ENCODE results near the gene RBBP9. TPM values are rescaled to one million over a fixed set of nuclear protein-coding genes. Genes with fewer than 3 reads are reported as not detected.
"Not testable (repeated sequence)": the region's sequence is repeated elsewhere in the genome, so short reads cannot be mapped to it uniquely, and the experiment has no call there.

The RBBP9 gene
- total and polyA plus RNA-seq, 2 experiments from 2014 or later, result 8.0 to 22.5 TPM

- 100% methylated on average over 1 of the region's 1 CpG for WGBS (ENCODE audit: low lambda C conversion rate, missing lambda C conversion rate)
- Histone ChIP-seq H4K20me1 (ENCODE audit: insufficient read depth, poor library complexity, severe bottlenecking) (no peaks in the 10 kb centered on the region), H3K36me3 (replicated peaks; ENCODE audit: insufficient read depth, low read depth) (no peaks in the 10 kb centered on the region), H2AFZ (no peak overlapping the region), H3K4me3 (no peak overlapping the region), H3K27ac (no peak overlapping the region), H3K9me3 (ENCODE audit: low read depth) (no peaks in the 10 kb centered on the region), H3K27me3 (no peaks in the 10 kb centered on the region), H3K4me1 (ENCODE audit: insufficient read depth) (no peaks in the 10 kb centered on the region), H3K9me2 (replicated peaks; ENCODE audit: insufficient read depth) (no peaks in the 10 kb centered on the region), H3K79me2 (no peaks in the 10 kb centered on the region), H3K4me2 (no peak overlapping the region)
- no peak for TF ChIP-seq EZH2phosphoT487 (IDR thresholded peaks at IDR 0.05; ENCODE audit: low read depth, severe bottlenecking, unreplicated experiment)
- no peak for TF ChIP-seq EZH2 (IDR thresholded peaks at IDR 0.05; ENCODE audit: borderline replicate concordance)
- TF ChIP-seq CTCF (IDR thresholded peaks at IDR 0.05; ENCODE audit: poor library complexity), result no peak
- DNase-seq (ENCODE audit: low spot score), result no peak
Observed at GRCh38 chr20:18524646-18525045, 27.6 kb upstream of the RBBP9 start.

- Histone ChIP-seq H3K79me2 (no peaks in the 10 kb centered on the region), H3K4me1 (ENCODE audit: insufficient read depth) (no peaks in the 10 kb centered on the region), H4K20me1 (ENCODE audit: insufficient read depth, poor library complexity, severe bottlenecking) (no peaks in the 10 kb centered on the region), H3K27ac (no peak overlapping the region), H3K27me3 (no peaks in the 10 kb centered on the region), H3K4me3 (no peak overlapping the region), H3K36me3 (replicated peaks; ENCODE audit: insufficient read depth, low read depth) (no peaks in the 10 kb centered on the region), H3K9me3 (ENCODE audit: low read depth) (no peaks in the 10 kb centered on the region), H3K4me2 (no peak overlapping the region), H2AFZ (no peak overlapping the region), H3K9me2 (replicated peaks; ENCODE audit: insufficient read depth) (no peaks in the 10 kb centered on the region)
- no peak for TF ChIP-seq EZH2phosphoT487 (IDR thresholded peaks at IDR 0.05; ENCODE audit: low read depth, severe bottlenecking, unreplicated experiment)
- no peak for TF ChIP-seq EZH2 (IDR thresholded peaks at IDR 0.05; ENCODE audit: borderline replicate concordance)
- no peak for TF ChIP-seq CTCF (IDR thresholded peaks at IDR 0.05; ENCODE audit: poor library complexity)
- WGBS (ENCODE audit: low lambda C conversion rate, missing lambda C conversion rate), result 92% methylated on average over 2 of the region's 2 CpGs
- DNase-seq (ENCODE audit: low spot score), result no peak
Observed at GRCh38 chr20:18523066-18523465, 26.0 kb upstream of the RBBP9 start.

GRCh38 chr20:18522066-18522465, 25.0 kb upstream of the RBBP9 start:
- not testable (repeated sequence) for H3K27me3 ChIP-seq; H3K9me3 ChIP-seq (ENCODE audit: low read depth); H3K4me2 ChIP-seq; H2AFZ ChIP-seq; H3K4me3 ChIP-seq; H3K27ac ChIP-seq; DNase-seq (ENCODE audit: low spot score); H4K20me1 ChIP-seq (ENCODE audit: insufficient read depth, poor library complexity, severe bottlenecking); H3K9me2 ChIP-seq (replicated peaks; ENCODE audit: insufficient read depth); H3K79me2 ChIP-seq; H3K4me1 ChIP-seq (ENCODE audit: insufficient read depth); H3K36me3 ChIP-seq (replicated peaks; ENCODE audit: insufficient read depth, low read depth)
- WGBS (ENCODE audit: low lambda C conversion rate, missing lambda C conversion rate), result 96% methylated on average over 9 of the region's 9 CpGs

- no peaks in the 10 kb centered on the region for H3K36me3 ChIP-seq (replicated peaks; ENCODE audit: insufficient read depth, low read depth)
- peaks cover 23% of the 10 kb centered on the region for H3K79me2 ChIP-seq
- H3K9me3 ChIP-seq (ENCODE audit: low read depth), result no peaks in the 10 kb centered on the region
- no peaks in the 10 kb centered on the region for H3K9me2 ChIP-seq (replicated peaks; ENCODE audit: insufficient read depth)
- H3K4me3 ChIP-seq, result no peak overlapping the region
- no peak for DNase-seq (ENCODE audit: low spot score)
- no peak overlapping the region for H2AFZ ChIP-seq
- no peaks in the 10 kb centered on the region for H3K27me3 ChIP-seq
- no peak overlapping the region for H3K4me2 ChIP-seq
- H3K4me1 ChIP-seq (ENCODE audit: insufficient read depth), result no peaks in the 10 kb centered on the region
- H4K20me1 ChIP-seq (ENCODE audit: insufficient read depth, poor library complexity, severe bottlenecking), result no peaks in the 10 kb centered on the region
- no peak overlapping the region for H3K27ac ChIP-seq
- TF ChIP-seq EZH2phosphoT487 (IDR thresholded peaks at IDR 0.05; ENCODE audit: low read depth, severe bottlenecking, unreplicated experiment) (no peak), CTCF (IDR thresholded peaks at IDR 0.05; ENCODE audit: poor library complexity) (no peak), EZH2 (IDR thresholded peaks at IDR 0.05; ENCODE audit: borderline replicate concordance) (no peak)
Observed at GRCh38 chr20:18515973-18516372, 18.9 kb upstream of the RBBP9 start.
